GM23338 (cell line): ENCODE results near the gene DRC7. TPM values are rescaled to one million over a fixed set of nuclear protein-coding genes. Genes with fewer than 3 reads are reported as not detected.

ENCODE experiments used
- ATAC-seq: fragments of 200-7000 bp; cut with Tn5 transposase; 3 replicates; pipeline ENCODE4 v1.9.1; 2020
- DNase-seq: peaks from one replicate; pipeline ENCODE4 v3.0.0-alpha.2; 2015; ENCODE audit warnings: low spot score
- H2AFZ ChIP-seq: fragments of 200-600 bp; sonication (generic); 2 replicates; pipeline ENCODE4 v1.8.0; 2016; ENCODE audit warnings: antibody characterized with exemption, mild to moderate bottlenecking, moderate library complexity
- H3F3A ChIP-seq: fragments of 200-600 bp; sonication (generic); replicated peaks from 2 replicates; pipeline ENCODE4 v1.8.0; 2017; ENCODE audit warnings: antibody characterized with exemption, mixed run types, low read depth
- H3K27ac ChIP-seq: fragments of 200-600 bp; sonication (generic); 2 replicates; pipeline ENCODE4 v1.6.1; 2016; ENCODE audit warnings: low read depth
- H3K27me3 ChIP-seq: fragments of 200-600 bp; sonication (generic); 2 replicates; pipeline ENCODE4 v1.8.0; 2016; ENCODE audit warnings: mild to moderate bottlenecking, mixed run types, moderate library complexity; ENCODE audit not compliant: insufficient read depth
- H3K36me3 ChIP-seq: fragments of 200-600 bp; sonication (generic); 2 replicates; pipeline ENCODE4 v1.8.0; 2016; ENCODE audit warnings: mild to moderate bottlenecking; ENCODE audit not compliant: insufficient read depth
- H3K4me1 ChIP-seq: fragments of 200-600 bp; sonication (generic); 2 replicates; pipeline ENCODE4 v1.8.0; 2016; ENCODE audit warnings: mild to moderate bottlenecking, moderate library complexity; ENCODE audit not compliant: insufficient read depth
- H3K4me2 ChIP-seq: fragments of 200-600 bp; sonication (generic); 2 replicates; pipeline ENCODE4 v1.7.1; 2017; ENCODE audit warnings: mixed run types
- H3K4me3 ChIP-seq: fragments of 200-600 bp; sonication (generic); 2 replicates; pipeline ENCODE4 v1.6.1; 2016; ENCODE audit warnings: mixed run types
- H3K79me2 ChIP-seq: fragments of 200-600 bp; sonication (generic); replicated peaks from 2 replicates; pipeline ENCODE4 v1.8.0; 2017; ENCODE audit warnings: mild to moderate bottlenecking; ENCODE audit not compliant: insufficient read depth
- H3K9me2 ChIP-seq: fragments of 200-600 bp; sonication (generic); 2 replicates; pipeline ENCODE4 v1.8.0; 2017; ENCODE audit not compliant: insufficient read depth
- H4K20me1 ChIP-seq: fragments of 200-600 bp; sonication (generic); replicated peaks from 2 replicates; pipeline ENCODE4 v1.8.0; 2017; ENCODE audit warnings: mild to moderate bottlenecking; ENCODE audit not compliant: insufficient read depth
- H3K27ac Mint-ChIP-seq: 2 replicates; pipeline ENCODE4 v1.8.0; 2020; ENCODE audit warnings: inconsistent platforms, mild to moderate bottlenecking, moderate library complexity, mixed read lengths
- H3K27me3 Mint-ChIP-seq: 3 replicates; pipeline ENCODE4 v1.8.0; 2022; ENCODE audit warnings: low read depth, mild to moderate bottlenecking, moderate library complexity, mixed read lengths, inconsistent platforms; ENCODE audit not compliant: insufficient read depth, poor library complexity
- H3K36me3 Mint-ChIP-seq: 3 replicates; pipeline ENCODE4 v1.8.0; 2021; ENCODE audit warnings: low read depth, mild to moderate bottlenecking, inconsistent platforms, moderate library complexity, mixed read lengths
- H3K4me1 Mint-ChIP-seq: 3 replicates; pipeline ENCODE4 v1.8.0; 2020; ENCODE audit warnings: mild to moderate bottlenecking, inconsistent platforms, mixed read lengths
- H3K4me3 Mint-ChIP-seq: 3 replicates; pipeline ENCODE4 v1.8.0; 2021; ENCODE audit warnings: moderate library complexity, mild to moderate bottlenecking, inconsistent platforms, mixed read lengths
- H3K9me3 Mint-ChIP-seq: 3 replicates; pipeline ENCODE4 v1.8.0; 2020; ENCODE audit warnings: moderate library complexity, mild to moderate bottlenecking, inconsistent platforms, mixed read lengths
- CREB1 ChIP-seq: fragments of 250-450 bp; sonication (Bioruptor Pico); IDR thresholded peaks from 2 replicates; pipeline ENCODE4 v1.5.0; 2020; ENCODE audit warnings: low read depth, mild to moderate bottlenecking, moderate library complexity
- CTCF ChIP-seq, 2 experiments: fragments of 200-600 bp in 1 of 2; sonication (generic) in 1 of 2; conservative IDR thresholded peaks; 2 replicates each; pipeline versions ENCODE4 v1.5.1 to v1.6.1; 2016 to 2017; ENCODE audit warnings: antibody characterized with exemption in 2 of 2, low read depth in 2 of 2, mild to moderate bottlenecking in 2 of 2, moderate library complexity in 1 of 2
- EZH2 ChIP-seq: fragments of 200-600 bp; sonication (generic); IDR thresholded peaks from one replicate; pipeline ENCODE4 v1.8.0; 2017; ENCODE audit warnings: antibody characterized with exemption, mild to moderate bottlenecking, low read depth; ENCODE audit not compliant: unreplicated experiment
- EZH2phosphoT487 ChIP-seq: fragments of 200-600 bp; sonication (generic); IDR thresholded peaks from one replicate; pipeline ENCODE4 v1.8.1; 2018; ENCODE audit warnings: antibody characterized with exemption; ENCODE audit not compliant: unreplicated experiment
- JUNB ChIP-seq: IDR thresholded peaks from one replicate; pipeline ENCODE4 v1.6.1; 2016; ENCODE audit warnings: antibody characterized with exemption; ENCODE audit not compliant: unreplicated experiment
- NANOG ChIP-seq: IDR thresholded peaks from 2 replicates; pipeline ENCODE4 v1.6.1; 2016; ENCODE audit warnings: antibody characterized with exemption, borderline replicate concordance
- POLR2AphosphoS5 ChIP-seq: IDR thresholded peaks from 2 replicates; pipeline ENCODE4 v1.6.1; 2016; ENCODE audit warnings: antibody characterized with exemption, low read depth
- REST ChIP-seq: IDR thresholded peaks from one replicate; pipeline ENCODE4 v1.6.1; 2018; ENCODE audit warnings: antibody characterized with exemption; ENCODE audit not compliant: unreplicated experiment
- STAT1 ChIP-seq: IDR thresholded peaks from one replicate; pipeline ENCODE4 v1.6.1; 2016; ENCODE audit warnings: antibody characterized with exemption; ENCODE audit not compliant: unreplicated experiment
- ZNF114 ChIP-seq: fragments of 250-450 bp; sonication (Bioruptor Pico); IDR thresholded peaks from 2 replicates; pipeline ENCODE4 v1.5.0; 2020; ENCODE audit warnings: mild to moderate bottlenecking, moderate library complexity
- ZNF331 ChIP-seq: fragments of 250-450 bp; sonication (Bioruptor Pico); IDR thresholded peaks from 2 replicates; pipeline ENCODE4 v1.5.0; 2020; ENCODE audit warnings: low read depth, mild to moderate bottlenecking, moderate library complexity
- ZNF462 ChIP-seq: fragments of 250-450 bp; sonication (Bioruptor Pico); IDR thresholded peaks from 2 replicates; pipeline ENCODE4 v1.5.0; 2020; ENCODE audit warnings: mild to moderate bottlenecking, moderate library complexity
- polyA plus RNA-seq: library from polyadenylated mRNA; unstranded; fragments of >200 nt; fragmentation: Nextera tagmentation; extraction: Ambion mirVana; gene quantifications from 2 replicates; pipeline ENCODE4 v1.2.1, GENCODE V29; 2016
- total RNA-seq: library from RNA; depleted of rRNA; stranded (reverse); fragments of >200 nt; shearing (Covaris generic); gene quantifications from 2 replicates; pipeline ENCODE4 v1.2.3, GENCODE V29; 2014
- TF ChIP-seq, protein P1 (sequence below): IDR thresholded peaks from 2 replicates; pipeline ENCODE4 v1.6.1; 2016; ENCODE audit warnings: antibody characterized with exemption

The DRC7 gene
- total and polyA plus RNA-seq, 2 experiments from 2014 or later = not detected

DNA sequence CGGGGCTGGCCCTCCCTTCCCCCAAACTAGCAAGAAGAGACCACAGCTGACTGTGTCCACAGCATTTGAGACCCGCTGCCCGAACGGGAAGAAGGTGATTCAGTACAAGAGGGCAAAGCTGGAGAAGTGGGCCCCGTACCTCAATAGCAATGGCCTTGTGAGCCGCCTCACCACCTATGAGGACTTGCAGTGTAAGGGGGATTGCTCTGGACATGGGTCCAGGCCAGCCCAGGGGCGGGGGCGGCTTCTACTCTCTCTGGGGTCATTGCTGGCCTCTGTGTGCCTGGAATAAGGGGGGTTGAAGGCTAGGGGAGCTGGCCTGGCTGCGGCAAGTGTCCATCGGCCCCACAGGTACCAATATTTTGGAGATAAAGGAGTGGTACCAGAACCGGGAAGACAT lies 28.0 kb downstream of the DRC7 start:
- no peaks in the 10 kb centered on the region for H3K36me3 ChIP-seq
- no peaks in the 10 kb centered on the region for H4K20me1 ChIP-seq
- no peak overlapping the region for H3K4me3 Mint-ChIP-seq
- no peak for DNase-seq
- TF ChIP-seq CREB1 (no peak), ZNF331 (CRISPR knock-in tag) (no peak), POLR2AphosphoS5 (no peak), EZH2phosphoT487 (no peak), JUNB (no peak), REST (no peak), ZNF462 (no peak), ZNF114 (CRISPR knock-in tag) (no peak), STAT1 (no peak), EZH2 (no peak), NANOG (no peak), CTCF (conservative IDR thresholded peaks at IDR 0.05; ENCODE audit: low read depth in 2 of 2) (no peak)
- TF ChIP-seq, protein P1, sequence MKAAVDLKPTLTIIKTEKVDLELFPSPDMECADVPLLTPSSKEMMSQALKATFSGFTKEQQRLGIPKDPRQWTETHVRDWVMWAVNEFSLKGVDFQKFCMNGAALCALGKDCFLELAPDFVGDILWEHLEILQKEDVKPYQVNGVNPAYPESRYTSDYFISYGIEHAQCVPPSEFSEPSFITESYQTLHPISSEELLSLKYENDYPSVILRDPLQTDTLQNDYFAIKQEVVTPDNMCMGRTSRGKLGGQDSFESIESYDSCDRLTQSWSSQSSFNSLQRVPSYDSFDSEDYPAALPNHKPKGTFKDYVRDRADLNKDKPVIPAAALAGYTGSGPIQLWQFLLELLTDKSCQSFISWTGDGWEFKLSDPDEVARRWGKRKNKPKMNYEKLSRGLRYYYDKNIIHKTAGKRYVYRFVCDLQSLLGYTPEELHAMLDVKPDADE = no peak
- no peak overlapping the region for H3K4me2 ChIP-seq
- H3K4me1 Mint-ChIP-seq = no peaks in the 10 kb centered on the region
- H3K79me2 ChIP-seq = no peaks in the 10 kb centered on the region
- no peak for ATAC-seq
- H2AFZ ChIP-seq = no peak overlapping the region
- H3K9me3 Mint-ChIP-seq = no peaks in the 10 kb centered on the region
- H3K27me3 Mint-ChIP-seq = peaks cover 10% of the 10 kb centered on the region
- no peak overlapping the region for H3K4me3 ChIP-seq
- no peak overlapping the region for H3K27ac ChIP-seq
- no peak overlapping the region for H3K27ac Mint-ChIP-seq
- H3F3A ChIP-seq = no peaks in the 10 kb centered on the region
- H3K36me3 Mint-ChIP-seq = no peaks in the 10 kb centered on the region
- H3K27me3 ChIP-seq = no peaks in the 10 kb centered on the region
- no peaks in the 10 kb centered on the region for H3K4me1 ChIP-seq
- H3K9me2 ChIP-seq = no peaks in the 10 kb centered on the region
